HTERT RPE-1 (cell line): ENCODE data around the gene PTN.
"Not testable (repeated sequence)": the region's sequence is repeated elsewhere in the genome, so short reads cannot be mapped to it uniquely, and the experiment has no call there.

Experiments
- in situ Hi-C: fragments of 300-500 bp; cut with MboI; formaldehyde crosslinking; loops from 4 replicates; pipeline ENCODE4 v1.14.3; 2020; ENCODE audit warnings: low sequenced_read_pairs

The PTN gene

DNA sequence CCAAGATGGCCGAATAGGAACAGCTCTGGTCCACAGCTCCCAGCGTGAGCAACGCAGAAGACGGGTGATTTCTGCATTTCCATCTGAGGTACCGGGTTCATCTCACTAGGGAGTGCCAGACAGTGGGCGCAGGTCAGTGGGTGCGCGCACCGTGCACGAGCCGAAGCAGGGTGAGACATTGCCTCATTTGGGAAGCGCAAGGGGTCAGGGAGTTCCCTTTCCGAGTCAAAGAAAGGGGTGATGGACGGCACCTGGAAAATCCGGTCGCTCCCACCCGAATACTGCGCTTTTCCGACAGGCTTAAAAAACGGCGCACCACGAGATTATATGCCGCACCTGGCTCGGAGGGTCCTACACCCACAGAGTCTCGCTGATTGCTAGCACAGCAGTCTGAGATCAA lies 161.9 kb downstream of the PTN start:
- in situ Hi-C loops, result not testable (repeated sequence)
